ENCODE measurements around the gene CCSAP.
"Not testable (repeated sequence)": the region's sequence is repeated elsewhere in the genome, so short reads cannot be mapped to it uniquely, and the experiment has no call there.

Gene CCSAP

DNA sequence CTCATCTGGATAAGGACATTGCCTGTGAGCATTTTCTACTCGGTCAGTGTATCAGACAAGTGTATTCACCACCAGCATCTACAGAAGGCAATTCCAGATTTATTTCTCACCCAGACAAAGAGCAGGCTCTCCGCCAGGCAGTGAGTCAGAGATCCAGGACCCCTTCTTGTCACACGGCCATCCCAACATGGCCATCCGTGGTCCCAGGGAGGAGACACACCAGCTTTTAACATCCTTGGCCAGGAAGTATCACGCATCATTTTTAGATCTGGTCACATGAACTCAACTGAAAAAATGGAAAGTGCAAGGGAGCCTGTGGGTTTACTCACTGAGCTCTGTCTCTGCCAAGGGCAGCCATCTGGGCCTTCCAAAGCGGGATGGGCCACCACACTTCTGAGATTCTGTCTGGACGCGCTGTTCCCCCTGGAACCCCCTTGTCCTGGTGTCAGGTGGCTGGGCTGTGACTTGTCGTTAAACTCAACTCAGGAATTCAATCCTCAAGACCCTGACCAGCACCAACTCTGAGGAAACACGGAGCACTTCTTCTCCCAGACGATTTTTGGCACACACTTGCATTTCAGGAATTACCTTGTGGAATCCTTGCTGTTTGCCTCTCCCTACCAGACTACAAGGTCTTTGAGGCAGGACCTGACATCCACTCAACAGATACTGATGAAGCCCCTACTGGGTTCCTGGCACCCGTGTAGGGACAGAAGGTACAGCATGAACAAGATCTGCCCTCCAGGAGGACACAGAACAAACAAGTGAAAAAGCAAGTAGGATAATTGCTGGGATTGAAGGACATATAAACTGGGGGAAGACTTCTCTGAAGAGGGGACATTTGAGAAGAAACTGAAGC lies 21.6 kb upstream of the CCSAP start:
- DNase-seq: no peak

DNA sequence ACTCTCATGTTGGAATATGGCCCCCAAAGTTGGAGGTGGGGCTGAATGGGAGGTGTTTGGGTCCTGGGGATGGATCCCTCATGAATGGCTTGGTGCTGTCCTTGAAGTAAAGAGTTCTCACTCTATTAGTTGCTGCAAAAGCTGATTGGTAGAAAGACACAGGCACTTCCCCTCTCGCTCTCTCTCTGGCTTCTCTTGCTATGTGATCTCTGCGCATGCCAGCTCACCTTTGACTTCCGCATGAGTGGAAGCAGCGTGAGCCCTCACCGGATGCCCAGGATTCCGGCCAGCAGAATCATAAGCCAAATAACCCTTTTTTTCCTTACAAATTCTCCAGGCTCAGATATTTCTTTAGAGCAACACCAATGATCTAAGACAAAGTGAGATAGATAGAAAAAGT lies 20.9 kb upstream of the CCSAP start:
- no peak for DNase-seq

DNA sequence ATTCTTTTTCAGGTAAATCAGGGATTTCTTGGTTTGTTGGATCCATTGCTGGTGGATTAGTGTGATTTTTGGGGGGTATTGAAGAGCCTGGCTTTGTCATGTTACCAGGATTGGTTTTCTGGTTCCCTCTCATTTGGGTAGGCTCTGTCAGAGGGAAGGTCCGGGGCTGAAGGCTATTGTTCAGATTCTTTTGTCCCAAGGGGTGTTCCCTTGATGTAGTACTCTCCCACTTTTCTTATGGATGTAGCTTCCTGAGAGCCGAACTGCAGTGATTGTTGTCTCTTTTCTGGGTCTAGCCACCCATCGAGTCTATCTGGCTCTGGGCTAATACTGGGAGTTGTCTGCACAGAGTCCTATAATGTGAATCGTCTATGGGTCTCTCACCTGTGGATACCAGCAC lies 17.6 kb upstream of the CCSAP start:
- no peak for DNase-seq

DNA sequence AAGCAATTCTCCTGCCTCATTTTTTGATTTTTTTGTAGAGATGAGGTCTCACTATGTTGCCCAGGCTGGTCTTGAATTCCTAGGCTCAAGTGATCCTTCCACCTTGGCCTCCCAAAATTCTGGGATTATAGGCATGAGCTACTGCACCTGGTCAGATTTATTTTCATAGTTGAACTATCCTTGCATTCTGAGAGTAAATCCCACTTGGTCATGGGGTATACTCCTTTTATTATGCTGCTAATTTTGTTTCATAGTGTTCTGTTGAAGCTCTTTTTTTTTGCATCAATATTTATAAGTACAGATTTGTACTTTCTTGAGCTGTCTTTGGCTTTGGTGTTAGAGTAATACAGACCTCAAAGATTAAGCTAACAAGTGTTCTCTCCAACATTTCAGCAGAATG lies 12.8 kb upstream of the CCSAP start:
- DNase-seq: no peak

DNA sequence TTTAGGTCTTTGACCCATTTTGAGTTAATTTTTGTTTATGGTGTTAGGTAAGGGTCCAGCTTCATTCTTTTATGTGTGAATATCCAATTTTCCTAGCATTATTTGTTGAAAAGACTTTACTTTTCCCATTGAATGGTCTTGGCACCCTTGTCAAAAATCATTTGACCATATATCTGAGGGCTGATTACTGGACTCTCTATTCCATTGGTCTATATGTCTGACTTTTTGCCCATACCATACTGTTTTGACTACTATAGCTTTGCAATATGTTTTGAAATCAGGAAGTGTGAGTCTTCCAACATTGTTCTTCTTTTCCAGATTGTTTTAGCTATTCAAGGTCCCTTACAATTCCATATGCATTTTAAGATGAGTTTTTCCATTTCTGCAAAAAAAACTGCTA lies 11.4 kb upstream of the CCSAP start:
- no peak for DNase-seq

DNA sequence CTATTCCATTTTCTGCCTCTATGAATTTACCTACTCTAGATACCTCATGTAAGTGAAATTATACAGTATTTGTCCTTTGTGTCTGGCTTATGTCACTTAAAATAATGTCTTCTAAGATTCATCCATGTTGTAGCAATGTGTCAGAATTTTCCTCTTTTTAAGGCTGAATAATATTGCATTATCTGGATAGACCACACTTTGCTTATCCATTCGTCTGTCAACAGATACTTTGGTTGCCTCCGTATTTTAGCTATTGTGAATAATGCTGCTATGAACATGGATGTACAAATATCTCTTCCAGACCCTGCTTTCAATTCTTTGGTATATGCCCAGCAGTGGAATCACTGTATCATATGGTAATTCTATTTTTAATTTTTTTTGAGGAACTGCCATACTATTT lies 10.1 kb upstream of the CCSAP start:
- no peak for DNase-seq

DNA sequence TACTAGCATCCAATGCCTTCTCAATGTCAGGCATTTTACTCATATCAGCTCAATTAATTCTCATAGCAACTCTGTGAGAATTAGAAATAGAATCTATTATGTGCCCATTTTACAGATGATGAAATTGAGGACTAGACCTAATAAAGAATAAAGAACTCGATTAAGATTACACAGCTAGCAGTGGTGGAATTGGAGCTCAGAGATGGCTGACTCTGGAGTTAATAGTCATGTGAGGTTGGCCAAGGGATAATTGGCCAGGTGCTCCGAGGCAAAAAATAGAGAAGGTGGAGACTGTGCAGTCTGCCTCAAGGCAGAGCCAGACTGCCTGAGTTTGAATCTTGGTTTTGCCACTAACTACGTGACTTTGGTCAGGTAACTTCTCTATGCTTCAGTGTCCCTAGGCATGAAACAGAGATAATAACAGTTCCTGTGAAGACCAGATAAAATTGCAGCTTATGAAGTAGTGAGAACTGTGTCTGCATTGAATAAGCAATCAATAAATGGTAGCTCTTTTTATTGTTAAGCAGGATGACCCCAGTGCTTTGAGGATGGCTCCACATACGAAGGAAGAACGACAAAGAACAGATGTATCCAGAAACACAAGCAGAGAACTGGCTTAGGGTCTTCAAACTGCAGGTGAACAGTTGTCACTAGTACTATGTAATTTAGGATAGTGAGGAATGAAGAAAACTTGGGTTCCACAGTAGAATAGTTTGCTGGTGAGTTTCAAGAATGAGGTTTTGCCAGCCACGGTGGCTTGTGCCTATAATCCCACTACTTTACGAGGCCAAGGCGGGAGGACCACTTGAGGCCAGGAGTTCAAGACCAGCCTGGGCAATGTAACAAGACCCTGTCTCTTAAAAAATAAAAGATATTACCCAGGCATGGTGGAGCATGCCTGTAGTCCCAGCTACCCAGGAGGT lies 6.9 kb upstream of the CCSAP start:
- no peak for DNase-seq

DNA sequence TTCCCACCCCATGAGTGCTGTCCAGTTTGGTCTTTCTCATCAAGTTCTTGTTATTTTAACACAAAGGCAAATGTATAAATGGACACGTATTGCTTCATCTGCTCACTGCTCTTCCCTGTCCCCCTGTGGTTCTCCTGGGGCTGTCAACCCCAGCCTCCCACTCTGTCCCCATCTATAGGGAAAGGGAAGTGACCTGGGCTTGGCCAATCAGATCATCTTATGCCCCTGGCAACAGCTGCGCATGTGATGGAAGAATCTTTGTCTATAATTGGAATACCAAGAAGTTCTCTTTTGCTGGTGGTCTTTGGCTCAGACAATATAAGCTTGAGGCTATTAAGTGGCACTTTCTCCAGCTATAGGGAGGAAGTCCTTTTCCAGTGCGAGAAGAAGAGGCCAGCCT lies 4.7 kb upstream of the CCSAP start:
- no peak for DNase-seq

DNA sequence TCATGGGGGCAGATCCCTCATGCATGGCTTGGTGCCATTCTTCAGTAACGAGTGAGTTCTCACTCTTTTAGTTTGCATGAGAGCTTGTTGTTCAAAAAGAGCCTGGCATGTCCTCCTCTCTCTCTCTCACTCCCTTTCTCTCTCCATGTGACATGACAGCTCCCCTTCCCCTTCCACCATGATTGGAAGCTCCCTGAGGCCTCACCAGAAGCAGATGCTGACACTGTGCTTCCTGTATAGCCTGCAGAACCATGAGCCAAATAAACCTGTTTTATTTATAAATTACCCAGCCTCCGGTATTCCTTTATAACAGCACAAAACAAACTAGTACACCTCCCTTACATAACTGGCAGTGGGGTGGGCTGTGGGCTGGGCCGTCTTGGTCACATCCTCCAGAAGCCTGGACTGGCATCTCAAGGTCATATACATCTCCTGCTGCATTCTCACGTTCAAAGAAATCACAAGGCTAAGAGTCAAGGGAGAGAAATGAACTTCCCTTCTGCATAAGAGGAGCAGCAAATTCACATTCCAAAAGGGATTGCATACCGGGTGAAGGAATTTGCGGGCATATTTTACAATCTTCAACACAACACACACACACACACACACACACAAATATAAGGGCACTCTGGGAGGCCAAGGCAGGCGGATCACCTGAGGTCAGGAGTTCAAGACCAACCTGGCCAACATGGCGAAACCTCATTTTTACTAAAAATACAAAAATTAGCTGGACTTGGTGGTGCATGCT lies 2.3 kb upstream of the CCSAP start:
- no peak for DNase-seq

DNA sequence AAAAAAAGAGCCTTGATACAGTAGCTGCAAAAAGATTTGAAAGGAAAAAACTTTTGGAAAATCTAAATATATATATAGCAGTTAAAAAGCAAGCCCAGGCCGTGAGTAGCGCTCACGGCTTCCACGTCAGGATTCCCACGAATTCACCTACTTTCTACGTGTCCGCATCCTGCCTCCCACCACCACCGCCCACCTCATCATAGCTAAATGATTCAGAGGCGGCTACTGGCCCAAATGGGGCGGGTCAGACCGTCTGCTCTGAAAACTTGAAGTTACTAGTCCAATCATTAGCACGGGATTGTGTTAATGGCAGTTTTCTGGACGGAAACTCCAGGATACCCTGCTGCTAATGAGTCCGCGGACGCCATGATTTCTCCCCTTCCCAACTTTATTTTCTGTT lies 1.3 kb upstream of the CCSAP start:
- no peak for DNase-seq

DNA sequence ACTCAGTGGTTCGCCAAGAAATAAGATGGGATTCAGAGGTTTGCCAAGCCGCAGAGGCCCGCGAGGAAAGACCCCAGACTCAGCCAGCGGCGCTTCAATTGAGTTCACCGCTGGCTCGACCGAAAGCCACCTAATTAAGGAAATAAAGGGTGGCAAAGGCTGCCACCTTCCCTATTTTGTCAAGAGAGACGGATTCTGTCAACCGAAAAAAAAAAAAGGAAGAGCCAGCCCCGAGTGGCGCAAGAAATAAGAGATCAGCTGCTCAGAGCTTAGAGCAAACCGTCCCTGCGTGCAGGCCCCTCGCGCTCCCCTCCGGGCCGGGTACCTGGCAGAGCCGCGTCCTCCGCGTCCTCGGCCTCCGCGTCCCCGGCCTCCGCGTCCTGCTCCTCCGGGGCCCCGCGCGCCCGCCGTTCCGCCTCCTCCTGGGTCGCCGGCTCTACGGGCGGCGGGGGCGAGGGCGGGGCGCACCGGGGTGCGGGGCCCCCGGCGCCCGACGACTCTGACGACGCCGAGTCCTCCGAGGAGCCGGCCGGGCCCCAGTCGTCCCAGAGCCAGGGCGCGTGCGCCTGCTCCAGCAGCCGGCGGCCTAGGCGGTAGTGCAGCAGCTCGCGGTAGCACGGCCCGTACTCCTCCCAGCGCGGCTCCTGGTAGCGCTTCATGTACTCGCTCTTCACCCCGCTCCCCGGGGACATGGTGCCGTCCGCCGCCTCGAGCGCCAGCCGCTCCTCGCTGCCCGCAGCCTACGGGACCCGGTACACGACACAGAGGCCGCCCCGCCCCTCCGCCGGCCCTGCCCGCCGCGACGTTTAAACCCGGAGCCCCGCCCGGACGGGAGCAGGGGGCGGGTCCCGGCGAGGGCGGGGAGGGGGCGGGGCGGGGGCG lies 832 bp downstream of the CCSAP start:
- peak; percentile 91 for DNase-seq

DNA sequence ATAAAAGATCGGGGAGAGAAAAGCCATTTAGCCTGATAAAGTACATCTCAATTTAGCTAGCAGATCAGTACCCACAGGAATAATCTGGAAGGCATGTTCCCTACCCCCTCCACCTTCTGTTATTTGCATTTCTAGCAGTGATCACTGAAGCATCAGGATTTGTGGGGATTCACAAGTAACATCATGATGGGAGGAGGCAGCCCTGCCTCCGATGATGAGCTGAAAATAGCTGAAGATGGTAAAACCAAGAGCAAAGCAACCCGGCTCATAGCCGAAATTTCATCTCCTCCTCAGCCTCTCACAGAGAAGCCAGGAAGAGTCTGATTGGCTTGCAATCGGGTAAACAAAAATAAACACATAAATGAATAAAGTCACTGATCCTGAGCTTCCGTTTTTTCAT lies 2.4 kb downstream of the CCSAP start:
- DNase-seq: peak; percentile 39

DNA sequence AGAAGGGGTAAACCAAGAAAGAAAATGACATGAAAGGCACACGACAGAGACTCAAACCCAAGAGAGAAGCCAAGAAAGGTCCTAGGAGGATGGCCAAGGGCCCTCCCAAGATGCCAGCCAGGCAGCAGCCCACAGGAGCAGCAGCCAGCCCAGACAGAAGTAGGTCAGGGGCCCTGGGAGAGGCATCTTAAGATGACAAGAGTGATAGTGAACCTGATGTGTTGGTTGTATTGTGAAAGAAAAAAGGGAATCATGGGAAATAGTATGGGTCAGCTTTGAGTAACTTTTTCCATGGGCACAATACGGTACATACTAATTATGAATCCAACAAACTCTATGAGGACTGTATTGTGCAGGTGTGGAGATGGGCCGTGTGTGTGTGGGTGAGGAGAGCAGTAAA lies 3.3 kb downstream of the CCSAP start:
- no peak for DNase-seq

DNA sequence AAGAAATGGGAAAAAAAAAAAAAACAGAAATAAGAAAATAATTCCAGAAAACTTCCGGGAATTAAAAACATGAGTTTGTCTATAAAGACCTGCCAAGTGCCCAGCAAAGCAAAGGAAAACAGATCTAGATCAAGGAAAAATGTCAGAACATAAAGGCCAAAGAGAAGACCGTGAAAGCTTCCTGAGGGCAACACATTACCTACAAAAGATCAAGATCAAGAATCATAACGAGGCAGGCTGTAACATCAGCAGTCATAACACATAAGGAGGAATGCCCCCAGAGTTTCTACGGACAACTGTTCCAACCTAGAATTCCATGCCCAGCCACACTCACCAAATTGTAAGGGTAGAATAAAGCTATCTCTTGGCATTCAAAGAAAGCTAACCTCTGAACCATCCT lies 3.8 kb downstream of the CCSAP start:
- DNase-seq: no peak

DNA sequence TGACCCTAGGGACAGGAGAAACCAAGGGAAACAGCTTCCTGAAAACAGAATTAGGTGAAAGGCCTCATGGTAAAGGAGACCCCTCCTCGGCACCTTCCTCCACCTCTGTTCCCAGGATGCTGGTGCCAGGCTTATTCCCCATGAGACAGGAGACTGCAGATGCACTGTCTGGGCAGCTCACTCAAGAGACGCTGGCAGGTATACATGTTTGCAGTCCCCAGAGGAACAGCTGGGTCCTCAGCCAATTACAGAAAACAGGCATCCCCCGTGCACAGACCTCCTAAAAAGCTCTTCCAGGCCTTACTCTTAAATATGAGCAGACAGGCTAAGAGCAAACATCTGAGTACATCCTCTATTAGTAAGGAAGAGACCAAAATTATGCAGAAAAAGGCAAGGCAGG lies 6.5 kb downstream of the CCSAP start:
- DNase-seq: peak; percentile 80

DNA sequence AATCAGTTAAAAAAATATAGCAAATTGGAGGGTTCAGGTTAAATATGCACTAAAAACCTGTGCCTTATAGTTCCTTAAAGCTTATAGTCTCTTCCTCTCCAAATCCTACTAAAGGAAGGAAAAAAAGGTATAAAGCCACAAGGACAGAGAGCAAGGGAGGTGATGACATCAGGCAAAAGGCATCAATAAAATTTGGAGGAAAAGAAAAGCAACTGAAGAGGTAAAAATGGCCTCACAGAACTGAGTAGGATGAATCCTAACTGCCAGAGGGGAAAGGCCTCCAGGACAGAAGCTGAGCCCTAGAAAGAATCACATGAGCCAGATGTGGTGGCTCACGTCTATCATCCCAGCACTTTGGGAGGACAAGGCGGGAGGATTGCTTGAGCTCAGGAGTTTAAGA lies 8.1 kb downstream of the CCSAP start:
- no peak for DNase-seq

DNA sequence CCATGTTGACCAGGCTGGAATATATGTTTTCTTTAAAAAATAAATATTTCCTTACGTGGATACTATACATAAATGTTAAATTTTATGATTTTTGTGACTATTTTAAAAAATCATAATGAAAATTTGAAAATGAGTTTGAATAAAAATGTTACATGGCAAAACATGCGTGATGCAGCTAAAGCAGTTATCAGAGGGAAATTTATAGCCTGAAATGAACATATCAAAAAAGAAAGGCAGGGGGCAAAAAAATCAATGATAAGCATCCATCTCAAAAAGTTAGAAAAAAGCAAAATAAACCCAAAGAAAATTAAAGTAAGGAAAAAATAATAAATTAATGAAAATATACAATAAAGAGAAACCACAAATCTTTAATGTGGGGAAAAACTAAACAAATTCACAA lies 8.6 kb downstream of the CCSAP start:
- no peak for DNase-seq

DNA sequence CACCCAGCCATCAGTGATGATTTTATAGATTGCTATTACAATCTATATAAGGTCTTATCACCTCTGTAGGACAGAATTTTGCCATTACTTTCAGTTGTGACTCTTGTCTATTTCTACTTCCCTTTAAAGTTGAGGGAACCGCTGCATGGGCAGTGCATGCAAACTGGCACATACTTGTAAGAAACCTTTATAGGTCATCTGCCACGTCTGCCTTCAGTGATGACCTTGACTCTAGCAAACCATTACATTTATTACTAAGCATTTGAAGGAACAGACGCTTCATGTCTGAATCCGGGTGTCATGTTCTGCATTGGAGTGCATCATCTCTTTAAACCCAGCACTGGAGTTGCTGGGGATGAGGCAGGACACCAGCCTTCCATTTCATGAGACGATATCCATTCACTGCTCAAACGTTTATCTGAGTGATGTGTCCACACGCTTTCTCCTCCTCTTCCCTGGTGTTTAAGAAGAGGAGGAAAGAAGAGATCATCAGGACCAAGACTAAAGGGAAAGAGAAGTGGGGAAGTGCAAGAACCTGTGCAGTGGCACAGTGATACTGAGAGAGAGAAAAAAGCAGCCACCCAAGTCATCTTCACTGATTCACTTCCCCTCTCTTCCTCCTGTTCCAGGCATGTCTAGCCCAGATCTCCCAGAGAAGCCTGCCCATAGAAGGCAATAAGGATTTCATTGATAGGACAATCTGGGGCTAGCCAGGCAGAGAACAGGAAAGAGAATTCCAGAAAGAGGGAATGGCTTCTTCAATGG lies 14.1 kb downstream of the CCSAP start:
- no peak for DNase-seq

DNA sequence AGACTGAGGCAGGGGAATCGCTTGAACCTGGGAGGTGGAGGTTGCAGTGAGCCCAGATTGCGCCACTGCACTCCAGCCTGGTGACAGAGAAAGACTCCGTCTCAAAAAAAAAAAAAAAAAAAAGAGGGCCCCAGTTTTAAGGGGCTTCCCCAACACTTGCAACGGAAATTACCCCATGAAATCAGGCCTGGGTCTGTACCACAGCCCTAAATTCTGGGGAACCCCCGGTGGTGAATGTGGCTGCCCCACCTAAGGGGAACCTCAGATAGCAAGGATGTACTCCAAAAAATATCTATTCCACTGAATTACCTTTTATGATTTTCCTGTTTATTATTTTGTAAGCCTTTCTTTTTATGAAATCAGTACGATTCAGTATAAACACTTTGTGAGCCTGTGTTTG lies 15.1 kb downstream of the CCSAP start:
- not testable (repeated sequence) for DNase-seq

DNA sequence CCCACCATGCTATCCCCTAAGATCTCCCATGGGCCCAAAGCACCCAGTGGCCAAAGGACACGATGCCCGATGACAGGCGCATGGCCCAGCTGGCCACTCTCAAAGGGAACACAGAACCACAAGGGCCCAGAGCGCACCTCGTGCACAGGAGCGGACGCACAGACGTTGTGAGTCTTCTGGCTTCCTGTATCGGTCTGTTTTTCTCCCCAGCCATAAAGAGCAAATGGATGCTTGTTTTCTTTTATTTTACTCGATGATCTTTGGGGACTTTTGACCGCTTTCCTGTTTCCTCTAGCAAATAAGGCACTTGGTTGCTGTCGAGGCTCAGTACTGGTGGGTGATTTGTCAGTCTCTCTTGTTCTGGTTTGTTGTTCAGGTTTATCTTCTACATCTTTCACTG lies 16.2 kb downstream of the CCSAP start:
- no peak for DNase-seq

DNA sequence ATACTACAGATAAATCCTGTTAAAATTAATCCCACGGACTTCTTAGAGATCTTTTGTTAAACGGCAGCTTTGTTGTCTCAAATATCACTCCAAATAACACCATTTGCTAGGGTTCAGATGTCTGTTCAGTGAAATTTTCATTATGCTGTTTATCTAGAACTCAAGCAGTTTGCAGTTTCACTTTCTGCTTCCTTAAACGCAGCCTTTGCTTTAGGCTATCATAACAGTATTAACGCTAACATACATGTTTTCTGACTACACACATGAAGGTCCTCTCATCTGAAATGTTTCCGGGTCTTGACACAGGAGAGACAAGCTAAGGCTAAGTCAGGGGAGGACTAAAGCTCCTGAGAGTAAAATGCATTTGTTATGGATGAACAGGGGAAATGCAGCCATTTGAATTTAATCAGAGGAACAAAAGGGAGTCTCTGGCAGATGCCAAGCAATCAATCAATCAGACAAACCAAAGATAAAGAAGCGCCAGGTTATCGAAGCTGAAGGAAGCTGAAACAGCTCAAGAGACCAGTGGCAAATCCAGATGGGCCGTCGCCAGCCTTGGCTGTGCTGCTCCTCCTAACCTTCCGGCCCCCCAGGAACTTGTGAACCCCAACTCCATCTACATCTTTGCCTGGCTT lies 16.9 kb downstream of the CCSAP start:
- DNase-seq: no peak
